Neural crest cell (in vitro differentiated cells): ENCODE data around the gene RABGAP1L. TPM values are rescaled to one million over a fixed set of nuclear protein-coding genes. Genes with fewer than 3 reads are reported as not detected.
"Not testable (repeated sequence)": the region's sequence is repeated elsewhere in the genome, so short reads cannot be mapped to it uniquely, and the experiment has no call there.

ENCODE experiments used
- DNase-seq: peaks from one replicate; pipeline ENCODE4 v3.0.0; 2021; ENCODE audit warnings: low read depth, mixed read lengths, low spot score
- H3K27ac Mint-ChIP-seq: one replicate; pipeline ENCODE4 v1.8.0; 2021; ENCODE audit warnings: mild to moderate bottlenecking, mixed read lengths; ENCODE audit not compliant: unreplicated experiment
- H3K27me3 Mint-ChIP-seq: 2 replicates; pipeline ENCODE4 v1.8.0; 2021; ENCODE audit warnings: low read depth, mild to moderate bottlenecking, mixed read lengths
- H3K36me3 Mint-ChIP-seq: 2 replicates; pipeline ENCODE4 v1.8.0; 2021; ENCODE audit warnings: low read depth, mild to moderate bottlenecking, mixed read lengths
- H3K4me1 Mint-ChIP-seq: 2 replicates; pipeline ENCODE4 v1.8.0; 2021; ENCODE audit warnings: mixed read lengths
- H3K4me3 Mint-ChIP-seq: one replicate; pipeline ENCODE4 v1.8.0; 2021; ENCODE audit warnings: mild to moderate bottlenecking, mixed read lengths
- H3K9me3 Mint-ChIP-seq: 2 replicates; pipeline ENCODE4 v1.8.0; 2021; ENCODE audit warnings: mixed read lengths
- total RNA-seq: library from RNA; stranded (reverse); gene quantifications from 2 replicates; pipeline ENCODE4 v1.2.1, GENCODE V29; 2021
- TF ChIP-seq, protein P1 (sequence below): fragments of 200-600 bp; sonication (generic); conservative IDR thresholded peaks from 2 replicates; pipeline ENCODE4 v1.5.0; 2021; ENCODE audit warnings: antibody characterized with exemption, mild to moderate bottlenecking

The RABGAP1L gene
- total RNA-seq, 1 donor from 2014 or later: 25.6 TPM

GRCh38 chr1:174169342-174169741, 10.0 kb downstream of the RABGAP1L start:
- no peak for DNase-seq
- Mint-ChIP-seq H3K9me3 (no peaks in the 10 kb centered on the region), H3K27me3 (no peaks in the 10 kb centered on the region), H3K36me3 (no peaks in the 10 kb centered on the region), H3K4me3 (no peak overlapping the region), H3K27ac (no peak overlapping the region), H3K4me1 (peaks cover 5% of the 10 kb centered on the region)
- TF ChIP-seq, protein P1, sequence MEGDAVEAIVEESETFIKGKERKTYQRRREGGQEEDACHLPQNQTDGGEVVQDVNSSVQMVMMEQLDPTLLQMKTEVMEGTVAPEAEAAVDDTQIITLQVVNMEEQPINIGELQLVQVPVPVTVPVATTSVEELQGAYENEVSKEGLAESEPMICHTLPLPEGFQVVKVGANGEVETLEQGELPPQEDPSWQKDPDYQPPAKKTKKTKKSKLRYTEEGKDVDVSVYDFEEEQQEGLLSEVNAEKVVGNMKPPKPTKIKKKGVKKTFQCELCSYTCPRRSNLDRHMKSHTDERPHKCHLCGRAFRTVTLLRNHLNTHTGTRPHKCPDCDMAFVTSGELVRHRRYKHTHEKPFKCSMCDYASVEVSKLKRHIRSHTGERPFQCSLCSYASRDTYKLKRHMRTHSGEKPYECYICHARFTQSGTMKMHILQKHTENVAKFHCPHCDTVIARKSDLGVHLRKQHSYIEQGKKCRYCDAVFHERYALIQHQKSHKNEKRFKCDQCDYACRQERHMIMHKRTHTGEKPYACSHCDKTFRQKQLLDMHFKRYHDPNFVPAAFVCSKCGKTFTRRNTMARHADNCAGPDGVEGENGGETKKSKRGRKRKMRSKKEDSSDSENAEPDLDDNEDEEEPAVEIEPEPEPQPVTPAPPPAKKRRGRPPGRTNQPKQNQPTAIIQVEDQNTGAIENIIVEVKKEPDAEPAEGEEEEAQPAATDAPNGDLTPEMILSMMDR: no peak

GRCh38 chr1:174171073-174171472, 11.8 kb downstream of the RABGAP1L start:
- TF ChIP-seq, protein P1: no peak
- no peak for DNase-seq
- no peaks in the 10 kb centered on the region for H3K9me3 Mint-ChIP-seq
- H3K4me1 Mint-ChIP-seq: no peaks in the 10 kb centered on the region
- H3K4me3 Mint-ChIP-seq: no peak overlapping the region
- H3K27me3 Mint-ChIP-seq: no peaks in the 10 kb centered on the region
- H3K27ac Mint-ChIP-seq: no peak overlapping the region
- H3K36me3 Mint-ChIP-seq: no peaks in the 10 kb centered on the region

GRCh38 chr1:174174461-174175329, 15.4 kb downstream of the RABGAP1L start:
- no peak for DNase-seq
- H3K4me3 Mint-ChIP-seq: no peak overlapping the region
- no peaks in the 10 kb centered on the region for H3K27me3 Mint-ChIP-seq
- peaks cover 7% of the 10 kb centered on the region for H3K9me3 Mint-ChIP-seq
- TF ChIP-seq, protein P1: no peak
- no peaks in the 10 kb centered on the region for H3K4me1 Mint-ChIP-seq
- no peak overlapping the region for H3K27ac Mint-ChIP-seq
- peaks cover 13% of the 10 kb centered on the region for H3K36me3 Mint-ChIP-seq

DNA sequence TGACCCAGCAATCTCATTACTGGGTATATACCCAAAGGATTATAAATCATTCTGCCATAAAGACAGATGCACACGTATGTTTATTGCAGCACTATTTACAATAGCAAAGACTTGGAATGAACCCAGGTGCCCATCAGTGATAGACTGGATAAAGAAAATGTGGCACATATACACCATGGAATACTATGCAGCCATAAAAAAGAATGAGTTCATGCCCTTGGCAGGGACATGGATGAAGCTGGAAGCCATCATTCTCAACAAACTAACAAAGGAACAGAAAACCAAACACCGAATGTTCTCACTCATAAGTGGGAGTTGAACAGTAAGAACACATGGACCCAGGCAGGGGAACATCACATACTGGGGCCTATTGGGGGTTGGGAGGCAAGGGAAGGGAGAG, 19.1 kb downstream of the RABGAP1L start:
- H3K4me3 Mint-ChIP-seq, H3K27me3 Mint-ChIP-seq, H3K9me3 Mint-ChIP-seq, H3K4me1 Mint-ChIP-seq, DNase-seq: not testable (repeated sequence)
- Mint-ChIP-seq H3K27ac (peak overlapping the region; percentile 69), H3K36me3 (peaks cover 13% of the 10 kb centered on the region)

DNA sequence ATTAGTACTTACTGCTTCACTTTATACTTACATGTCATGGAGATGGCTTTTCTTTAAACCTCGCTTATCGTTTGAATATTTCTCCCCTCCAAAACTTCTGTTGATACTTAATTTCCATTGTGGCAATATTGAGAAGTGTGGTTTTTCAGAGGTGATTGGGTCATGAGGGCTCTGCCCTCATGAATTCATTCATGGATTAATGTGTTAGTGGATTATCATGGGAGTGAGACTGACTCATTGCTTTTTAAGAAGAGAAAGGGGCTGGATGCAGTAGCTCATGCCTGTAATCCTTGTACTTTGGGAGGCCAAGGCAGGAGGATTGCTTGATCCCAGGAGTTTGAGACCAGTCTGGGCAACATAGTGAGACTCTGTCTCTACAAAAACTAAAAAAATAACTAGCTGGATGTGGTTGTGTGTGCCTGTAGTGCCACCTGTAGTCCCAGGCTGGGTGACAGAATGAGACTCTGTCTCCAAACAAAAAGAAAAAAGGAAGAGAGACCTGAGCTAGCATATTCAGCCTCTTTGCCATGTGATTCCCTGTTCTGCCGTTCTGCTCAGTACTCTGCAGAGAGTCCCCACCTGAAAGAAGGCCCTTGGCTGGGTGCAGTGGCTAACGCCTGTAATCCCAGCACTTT, 30.2 kb downstream of the RABGAP1L start:
- no peak overlapping the region for H3K4me3 Mint-ChIP-seq
- H3K36me3 Mint-ChIP-seq: peaks cover 6% of the 10 kb centered on the region
- TF ChIP-seq, protein P1: no peak
- no peak for DNase-seq
- H3K9me3 Mint-ChIP-seq: peaks cover 5% of the 10 kb centered on the region
- no peaks in the 10 kb centered on the region for H3K27me3 Mint-ChIP-seq
- no peak overlapping the region for H3K27ac Mint-ChIP-seq
- H3K4me1 Mint-ChIP-seq: peaks cover 10% of the 10 kb centered on the region

DNA sequence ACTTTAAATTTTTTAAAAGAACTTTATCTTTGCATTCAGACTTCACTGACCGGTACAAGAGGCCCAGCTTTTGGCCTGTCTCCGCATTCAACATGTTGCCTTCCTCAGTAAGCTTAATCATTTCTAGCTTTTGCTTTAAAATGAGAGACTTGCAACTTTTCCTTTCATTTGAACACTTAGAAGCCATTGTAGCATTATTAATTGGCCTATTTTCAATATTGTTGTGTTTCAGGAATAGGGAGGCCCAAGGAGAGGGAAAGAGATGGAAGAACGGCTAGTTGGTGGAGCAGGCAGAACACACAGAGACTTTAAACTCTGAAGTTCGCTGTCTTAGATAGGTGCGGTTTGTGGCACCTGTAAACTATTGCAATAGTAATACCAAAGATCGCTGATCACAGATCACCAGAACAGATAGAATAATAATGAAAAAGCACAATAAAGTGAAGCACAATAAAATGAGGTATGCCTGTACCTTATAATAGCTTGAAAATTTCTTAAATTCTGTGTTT, 31.4 kb downstream of the RABGAP1L start:
- Mint-ChIP-seq H3K27ac (no peak overlapping the region), H3K27me3 (no peaks in the 10 kb centered on the region), H3K9me3 (peaks cover 5% of the 10 kb centered on the region), H3K4me1 (peaks cover 10% of the 10 kb centered on the region), H3K4me3 (no peak overlapping the region), H3K36me3 (peaks cover 6% of the 10 kb centered on the region)
- DNase-seq: no peak
- TF ChIP-seq, protein P1: no peak
